Fibroblast of the aortic adventitia (primary cell): ENCODE data around the gene TLE6. TPM values are rescaled to one million over a fixed set of nuclear protein-coding genes. Genes with fewer than 3 reads are reported as not detected.
"Not testable (repeated sequence)": the region's sequence is repeated elsewhere in the genome, so short reads cannot be mapped to it uniquely, and the experiment has no call there.

Experiments
- DNase-seq: peaks from one replicate; pipeline ENCODE4 v3.0.0-alpha.2; 2010; ENCODE audit warnings: low read depth
- H3K4me3 ChIP-seq: 2 replicates; pipeline ENCODE4 v1.5.1; 2011; ENCODE audit warnings: low read depth, mild to moderate bottlenecking, control low read depth, low read length, moderate library complexity
- CTCF ChIP-seq: IDR thresholded peaks from 2 replicates; pipeline ENCODE4 v1.5.1; 2011; ENCODE audit warnings: mild to moderate bottlenecking, low read length, control low read depth, inconsistent platforms; ENCODE audit not compliant: insufficient read depth
- total RNA-seq: library from RNA; depleted of rRNA; stranded (reverse); fragments of >200 nt; gene quantifications from 2 replicates; pipeline ENCODE4 v1.2.3, GENCODE V29; 2012; ENCODE audit warnings: low replicate concordance

The TLE6 gene
- total RNA-seq, 1 donor, result 0.18 TPM

- DNase-seq, result no peak
- H3K4me3 ChIP-seq, result no peak overlapping the region
- no peak for TF ChIP-seq CTCF
Measured at GRCh38 chr19:3006075-3006767, 28.9 kb downstream of the TLE6 start.

DNA sequence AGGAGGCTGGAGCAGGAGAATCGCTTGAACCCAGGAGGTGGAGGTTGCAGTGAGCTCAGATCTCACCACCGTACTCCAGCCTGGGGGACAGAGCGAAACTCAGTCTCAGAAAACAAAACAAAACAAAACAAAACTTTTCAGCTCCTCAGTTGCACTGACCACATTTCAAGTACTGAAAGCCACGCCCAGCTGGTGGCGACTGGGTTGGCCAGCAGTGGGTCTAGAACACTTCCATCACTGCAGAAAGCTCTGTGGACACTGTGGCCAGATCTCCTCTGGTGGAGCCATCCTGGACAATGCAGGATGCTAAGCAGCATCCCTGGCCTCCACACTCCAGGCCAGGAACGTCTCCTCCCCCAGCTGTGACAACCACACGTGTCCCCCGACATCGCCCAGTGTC, 30.6 kb downstream of the TLE6 start:
- no peak for TF ChIP-seq CTCF
- no peak overlapping the region for H3K4me3 ChIP-seq
- DNase-seq, result no peak

GRCh38 chr19:3008994-3009393, 31.6 kb downstream of the TLE6 start:
- no peak for TF ChIP-seq CTCF
- no peak for DNase-seq

GRCh38 chr19:3010871-3011270, 33.5 kb downstream of the TLE6 start:
- DNase-seq, result no peak
- TF ChIP-seq CTCF, result no peak
- H3K4me3 ChIP-seq, result no peak overlapping the region

More at GRCh38 chr19:3008994-3009393, 31.6 kb downstream of the TLE6 start:
- no peak overlapping the region for H3K4me3 ChIP-seq

DNA sequence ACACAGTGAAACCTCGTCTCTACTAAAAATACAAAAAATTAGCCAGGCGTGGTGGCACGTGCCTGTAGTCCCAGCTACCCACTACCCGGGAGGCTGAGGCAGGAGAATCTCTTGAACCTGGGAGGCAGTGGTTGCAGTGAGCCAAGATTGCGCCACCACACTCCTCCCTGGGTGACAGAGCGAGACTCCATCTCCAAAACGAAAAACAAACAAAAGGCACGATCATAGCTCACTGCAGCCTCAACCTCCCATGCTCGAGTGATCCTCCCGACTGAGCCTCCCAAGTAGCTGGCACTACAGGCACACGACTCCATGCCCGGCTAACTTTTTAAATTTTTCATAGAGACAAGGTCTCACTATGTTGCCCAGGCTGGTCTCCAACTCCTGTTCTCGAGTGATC, 34.7 kb downstream of the TLE6 start:
- not testable (repeated sequence) for DNase-seq, H3K4me3 ChIP-seq

- no peak for TF ChIP-seq CTCF
- no peak overlapping the region for H3K4me3 ChIP-seq
- no peak for DNase-seq
Measured at GRCh38 chr19:3012621-3013262, 35.4 kb downstream of the TLE6 start.

GRCh38 chr19:3013263-3013725, 35.9 kb downstream of the TLE6 start:
- no peak for DNase-seq
- H3K4me3 ChIP-seq, result no peak overlapping the region
- TF ChIP-seq CTCF, result no peak
